22Rv1 (cell line): Measurements from ENCODE around the gene UNC119B.
A peak's percentile ranks its signal among the peaks of the same experiment; 100 is the strongest.

Source experiments
- H3K27ac ChIP-seq: fragments of 450-650 bp; 2 replicates; pipeline ENCODE4 v1.5.1; 2017
- ZFX ChIP-seq: fragments of 450-650 bp; IDR thresholded peaks from 2 replicates; pipeline ENCODE4 v1.6.1; 2017; ENCODE audit warnings: antibody characterized with exemption, borderline replicate concordance
- TF ChIP-seq, protein P1 (sequence below): fragments of 450-650 bp; IDR thresholded peaks from 2 replicates; pipeline ENCODE4 v1.5.1; 2017; ENCODE audit warnings: mild to moderate bottlenecking

Gene UNC119B

DNA sequence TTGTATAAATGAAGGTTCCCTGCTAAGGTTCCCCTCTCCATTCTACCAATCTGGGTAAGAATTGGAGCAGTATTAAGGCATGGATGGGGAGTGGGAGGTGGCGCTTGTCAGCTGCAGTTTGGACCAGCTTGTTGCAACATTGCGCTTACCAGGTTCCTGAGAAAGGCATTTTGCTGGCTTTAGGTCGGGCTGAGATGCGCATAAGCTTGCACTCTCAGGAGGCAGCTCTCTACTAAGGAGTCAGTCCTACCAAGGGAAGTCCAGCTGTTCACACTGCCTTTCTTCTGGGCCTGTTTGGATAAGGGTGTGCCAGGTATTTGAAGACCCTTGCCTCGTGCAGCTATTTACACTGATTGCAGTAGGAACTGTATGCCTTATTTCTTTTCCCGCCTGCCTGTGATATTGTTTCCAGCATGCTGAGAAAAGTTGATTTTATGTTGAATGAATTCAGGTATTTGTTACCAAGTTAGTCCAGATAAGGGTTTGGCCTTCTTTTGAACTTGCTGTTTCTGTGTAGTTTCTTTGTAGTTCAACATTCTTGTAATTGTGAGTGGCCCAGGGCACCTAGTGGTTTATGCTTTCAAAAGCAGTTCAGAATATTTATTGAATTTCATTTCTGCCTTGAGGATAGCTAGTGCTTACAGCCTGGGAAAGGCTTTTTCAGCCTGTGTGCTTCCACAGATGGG, 20.7 kb upstream of the UNC119B start:
- peak overlapping the region; percentile 98 for H3K27ac ChIP-seq

DNA sequence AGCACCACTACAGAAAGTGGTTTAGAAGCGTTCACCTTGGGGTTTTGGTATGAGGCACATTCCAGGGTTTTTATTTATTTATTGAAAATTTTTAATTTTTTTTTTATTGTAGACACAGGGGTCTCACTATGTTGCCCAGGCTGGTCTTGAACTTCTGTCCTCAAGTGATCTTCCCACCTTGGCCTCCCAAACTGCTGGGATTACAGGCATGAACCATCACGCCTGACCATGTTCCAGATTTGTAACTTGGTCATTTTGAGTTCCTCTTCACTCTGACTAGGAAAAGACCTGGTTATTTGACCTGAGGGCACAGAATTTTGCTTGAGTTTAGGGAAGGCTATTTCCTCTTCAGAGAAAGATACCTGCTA, 20.2 kb upstream of the UNC119B start:
- H3K27ac ChIP-seq = 0 out of 2 replicates have a peak overlapping the region, but pooled peaks have one; percentile 5
- TF ChIP-seq ZFX = no peak
- TF ChIP-seq, protein P1, sequence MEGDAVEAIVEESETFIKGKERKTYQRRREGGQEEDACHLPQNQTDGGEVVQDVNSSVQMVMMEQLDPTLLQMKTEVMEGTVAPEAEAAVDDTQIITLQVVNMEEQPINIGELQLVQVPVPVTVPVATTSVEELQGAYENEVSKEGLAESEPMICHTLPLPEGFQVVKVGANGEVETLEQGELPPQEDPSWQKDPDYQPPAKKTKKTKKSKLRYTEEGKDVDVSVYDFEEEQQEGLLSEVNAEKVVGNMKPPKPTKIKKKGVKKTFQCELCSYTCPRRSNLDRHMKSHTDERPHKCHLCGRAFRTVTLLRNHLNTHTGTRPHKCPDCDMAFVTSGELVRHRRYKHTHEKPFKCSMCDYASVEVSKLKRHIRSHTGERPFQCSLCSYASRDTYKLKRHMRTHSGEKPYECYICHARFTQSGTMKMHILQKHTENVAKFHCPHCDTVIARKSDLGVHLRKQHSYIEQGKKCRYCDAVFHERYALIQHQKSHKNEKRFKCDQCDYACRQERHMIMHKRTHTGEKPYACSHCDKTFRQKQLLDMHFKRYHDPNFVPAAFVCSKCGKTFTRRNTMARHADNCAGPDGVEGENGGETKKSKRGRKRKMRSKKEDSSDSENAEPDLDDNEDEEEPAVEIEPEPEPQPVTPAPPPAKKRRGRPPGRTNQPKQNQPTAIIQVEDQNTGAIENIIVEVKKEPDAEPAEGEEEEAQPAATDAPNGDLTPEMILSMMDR = no peak

More for the DNA sequence above, 20.7 kb upstream of the UNC119B start:
- TF ChIP-seq, protein P1 = no peak
- TF ChIP-seq ZFX = no peak

- TF ChIP-seq, protein P1 = no peak
- no peak for TF ChIP-seq ZFX
Measured at GRCh38 chr12:120690978-120691377, 19.3 kb upstream of the UNC119B start.

GRCh38 chr12:120692524-120693033, 17.7 kb upstream of the UNC119B start:
- TF ChIP-seq ZFX = no peak
- TF ChIP-seq, protein P1 = no peak
- H3K27ac ChIP-seq = peak overlapping the region; percentile 43

More at GRCh38 chr12:120690978-120691377, 19.3 kb upstream of the UNC119B start:
- no peak overlapping the region for H3K27ac ChIP-seq

- no peak overlapping the region for H3K27ac ChIP-seq
Measured at GRCh38 chr12:120693848-120694247, 16.4 kb upstream of the UNC119B start.

DNA sequence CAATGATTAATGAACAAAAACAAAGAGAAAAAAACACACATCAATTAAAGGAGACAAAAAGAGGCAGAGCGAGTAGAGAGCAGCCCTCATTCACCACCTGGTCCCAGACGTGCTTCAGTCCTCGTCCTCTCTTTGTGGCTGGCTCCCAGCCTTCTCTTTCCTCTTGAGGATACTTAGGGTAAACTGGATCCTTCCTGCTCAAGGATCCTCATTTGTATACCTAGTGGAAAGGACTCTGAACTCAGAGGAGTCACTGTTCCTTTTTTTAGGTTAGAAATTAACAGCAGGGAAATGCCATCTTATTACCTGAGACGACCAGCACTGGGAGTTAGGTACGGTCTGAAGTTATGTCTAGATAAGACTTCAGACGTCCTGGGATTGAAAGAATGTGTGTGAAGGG, 13.6 kb upstream of the UNC119B start:
- TF ChIP-seq, protein P1 = no peak
- TF ChIP-seq ZFX = no peak
- H3K27ac ChIP-seq = no peak overlapping the region

More at GRCh38 chr12:120693848-120694247, 16.4 kb upstream of the UNC119B start:
- TF ChIP-seq, protein P1 = no peak
- TF ChIP-seq ZFX = no peak

DNA sequence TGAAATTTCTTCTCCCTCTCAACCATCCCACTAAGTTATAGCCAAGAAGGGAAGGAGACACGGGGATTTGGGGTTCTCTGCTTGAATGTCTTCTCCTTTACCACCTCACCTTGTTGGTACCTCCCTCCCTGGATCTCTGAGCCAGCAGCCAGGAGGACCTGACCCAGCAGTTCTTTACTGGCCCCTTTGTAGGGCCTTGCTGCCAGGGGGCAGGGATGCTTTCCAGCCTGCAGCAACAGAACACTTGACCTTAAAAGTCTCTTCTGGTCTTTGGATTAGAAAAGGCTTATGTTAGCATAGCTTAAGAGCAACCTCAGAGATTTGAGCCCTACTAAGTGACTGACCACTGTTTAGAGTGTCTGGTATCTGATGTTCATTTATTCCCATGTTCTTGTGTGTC, 12.9 kb upstream of the UNC119B start:
- TF ChIP-seq ZFX = no peak
- TF ChIP-seq, protein P1 = no peak
- H3K27ac ChIP-seq = no peak overlapping the region
